IMR-90 (cell line): Measurements from ENCODE around the gene SLC25A26. TPM values are rescaled to one million over a fixed set of nuclear protein-coding genes. Genes with fewer than 3 reads are reported as not detected.

ENCODE experiments used
- ATAC-seq: fragments of 200-7000 bp; cut with Tn5 transposase; 2 replicates; pipeline ENCODE4 v1.9.1; 2020; ENCODE audit warnings: low read depth, mild to moderate bottlenecking, moderate library complexity
- BruUV-seq: library from RNA; stranded (reverse); fragments of 400-500 nt; replicated peaks from 2 replicates; lab custom pipeline; 2021; lab: Mats Ljungman, UMichigan
- CTCF ChIA-PET: fragments of 300-600 bp; formaldehyde crosslinking; extraction: SDS; loops from one replicate; lab custom pipeline; 2021; ENCODE audit warnings: antibody characterized with exemption; lab: Yijun Ruan, JAX
- POLR2A ChIA-PET: fragments of 300-600 bp; sonication (Branson Sonifier 250); formaldehyde crosslinking; loops from one replicate; lab custom pipeline; 2022; ENCODE audit warnings: antibody characterized with exemption; ENCODE audit not compliant: unreplicated experiment; lab: Charles Lee
- DNase-seq: peaks from one replicate; pipeline ENCODE4 v3.0.0; 2013
- H2AFZ ChIP-seq: replicated peaks from 2 replicates; pipeline ENCODE3; 2013; ENCODE audit warnings: low read length, mild to moderate bottlenecking; ENCODE audit not compliant: poor library complexity
- H2AK5ac ChIP-seq: 2 replicates; pipeline ENCODE4 v1.6.1; 2013; ENCODE audit warnings: low read depth, low read length, inconsistent platforms
- H2AK9ac ChIP-seq: replicated peaks from 2 replicates; pipeline ENCODE3; 2013; ENCODE audit warnings: mild to moderate bottlenecking, low read depth, low read length, moderate library complexity; ENCODE audit not compliant: poor library complexity
- H2BK120ac ChIP-seq: 2 replicates; pipeline ENCODE4 v1.6.1; 2013; ENCODE audit warnings: low read depth, low read length, inconsistent platforms
- H2BK15ac ChIP-seq: 3 replicates; pipeline ENCODE4 v1.6.1; 2013; ENCODE audit warnings: low read depth, low read length, inconsistent platforms
- H2BK20ac ChIP-seq: 2 replicates; pipeline ENCODE4 v1.6.1; 2013; ENCODE audit warnings: low read depth, mild to moderate bottlenecking, inconsistent platforms, low read length, moderate library complexity
- H2BK5ac ChIP-seq: 2 replicates; pipeline ENCODE4 v1.6.1; 2013; ENCODE audit warnings: mild to moderate bottlenecking, low read depth, low read length, inconsistent platforms; ENCODE audit not compliant: poor library complexity, severe bottlenecking
- H3K14ac ChIP-seq: replicated peaks from 2 replicates; pipeline ENCODE4 v1.6.1; 2013; ENCODE audit warnings: low read depth, low read length, inconsistent platforms
- H3K18ac ChIP-seq: 2 replicates; pipeline ENCODE4 v1.6.1; 2013; ENCODE audit warnings: low read depth, low read length, control low read depth
- H3K23ac ChIP-seq: 2 replicates; pipeline ENCODE4 v1.6.1; 2013; ENCODE audit warnings: low read depth, low read length, inconsistent platforms
- H3K27ac ChIP-seq: 2 replicates; pipeline ENCODE4 v1.5.1; 2013; ENCODE audit warnings: mild to moderate bottlenecking, control low read depth, low read length; ENCODE audit not compliant: insufficient read depth
- H3K27me3 ChIP-seq: 2 replicates; pipeline ENCODE4 v1.6.1; 2013; ENCODE audit warnings: low read length; ENCODE audit not compliant: control insufficient read depth, insufficient read depth
- H3K36me3 ChIP-seq: 2 replicates; pipeline ENCODE4 v1.6.1; 2013; ENCODE audit warnings: low read length, mixed read lengths; ENCODE audit not compliant: control insufficient read depth, insufficient read depth
- H3K4ac ChIP-seq: 2 replicates; pipeline ENCODE4 v1.6.1; 2013; ENCODE audit warnings: low read depth, low read length, inconsistent platforms
- H3K4me1 ChIP-seq: 2 replicates; pipeline ENCODE4 v1.6.1; 2013; ENCODE audit warnings: low read length, mixed read lengths; ENCODE audit not compliant: control insufficient read depth, insufficient read depth
- H3K4me2 ChIP-seq: 2 replicates; pipeline ENCODE4 v1.6.1; 2013; ENCODE audit warnings: low read depth, mild to moderate bottlenecking, control low read depth, low read length, moderate library complexity
- H3K4me3 ChIP-seq: 2 replicates; pipeline ENCODE4 v1.5.1; 2013; ENCODE audit warnings: low read depth, mild to moderate bottlenecking, control low read depth, low read length, moderate library complexity; ENCODE audit not compliant: insufficient read depth
- H3K56ac ChIP-seq: 2 replicates; pipeline ENCODE4 v1.6.1; 2013; ENCODE audit warnings: low read length, inconsistent platforms; ENCODE audit not compliant: insufficient read depth; ENCODE audit errors: extremely low read depth
- H3K79me1 ChIP-seq, 2 experiments: 2 replicates each; pipeline ENCODE4 v1.6.1; 2013; ENCODE audit warnings: low read length in 2 of 2, inconsistent platforms in 1 of 2, low read depth in 1 of 2
- H3K9ac ChIP-seq: 2 replicates; pipeline ENCODE4 v1.6.1; 2013; ENCODE audit warnings: low read depth, low read length, control low read depth
- H3K9me1 ChIP-seq: 2 replicates; pipeline ENCODE4 v1.6.1; 2013; ENCODE audit warnings: low read length, inconsistent platforms; ENCODE audit not compliant: insufficient read depth
- H3K9me3 ChIP-seq: 2 replicates; pipeline ENCODE4 v1.6.1; 2013; ENCODE audit warnings: low read length; ENCODE audit not compliant: control insufficient read depth, insufficient read depth
- H4K20me1 ChIP-seq: 2 replicates; pipeline ENCODE4 v1.6.1; 2013; ENCODE audit warnings: low read length, inconsistent platforms; ENCODE audit not compliant: insufficient read depth
- H4K5ac ChIP-seq: 2 replicates; pipeline ENCODE4 v1.6.1; 2013; ENCODE audit warnings: mild to moderate bottlenecking, low read depth, low read length, control low read depth
- H4K8ac ChIP-seq, 2 experiments: 2 replicates each; pipeline ENCODE4 v1.6.1; 2013; ENCODE audit warnings: low read depth in 2 of 2, low read length in 2 of 2, control low read depth in 1 of 2, inconsistent platforms in 1 of 2
- H4K91ac ChIP-seq: 2 replicates; pipeline ENCODE4 v1.6.1; 2013; ENCODE audit warnings: low read depth, low read length, inconsistent platforms; ENCODE audit not compliant: insufficient read depth
- FOS ChIP-seq: fragments of 150-350 bp; IDR thresholded peaks from 2 replicates; pipeline ENCODE4 v1.6.1; 2016; ENCODE audit warnings: low read depth, low read length
- POLR2A ChIP-seq: IDR thresholded peaks from 2 replicates; pipeline ENCODE4 v1.6.1; 2012; ENCODE audit warnings: mild to moderate bottlenecking, low read depth, low read length
- RAD21 ChIP-seq: IDR thresholded peaks from 2 replicates; pipeline ENCODE4 v1.6.1; 2012; ENCODE audit warnings: low read length, improper control_type of control experiment
- RCOR1 ChIP-seq: IDR thresholded peaks from 2 replicates; pipeline ENCODE4 v1.6.1; 2012; ENCODE audit warnings: mild to moderate bottlenecking, low read length, improper control_type of control experiment; ENCODE audit not compliant: insufficient replicate concordance
- whole genome bisulfite sequencing, 2 experiments: methylation state at CpG; one replicate each; pipeline versions ENCODE4 v1.1.5 to v1.1.7; 2013; ENCODE audit warnings: missing lambda C conversion rate in 2 of 2; ENCODE audit not compliant: insufficient read length in 1 of 2; ENCODE audit errors: extremely low coverage in 2 of 2; 5-methylcytosine and 5-hydroxymethylcytosine counted together
- dilution Hi-C: fragments of 300-500 bp; cut with HindIII; formaldehyde crosslinking; loops from one replicate; pipeline ENCODE4 v1.14.3; 2018; ENCODE audit warnings: low sequenced_read_pairs; ENCODE audit not compliant: unreplicated experiment
- in situ Hi-C: fragments of 300-500 bp; cut with MboI; formaldehyde crosslinking; loops from 3 replicates; pipeline ENCODE4 v1.14.3; 2019; ENCODE audit warnings: low sequenced_read_pairs, inconsistent platforms, mixed read lengths
- intact Hi-C: fragments of 100-400 bp; cut with micrococcal nuclease; formaldehyde crosslinking; loops from 2 replicates; pipeline ENCODE4 v1.10.0; 2022
- polyA plus RNA-seq, 3 experiments: library from polyadenylated mRNA; depleted of rRNA; stranded (reverse); fragments of >200 nt; gene quantifications; 2 replicates each; pipeline ENCODE4 v1.2.3, GENCODE V29; 2012; ENCODE audit warnings: low replicate concordance in 1 of 3
- total RNA-seq: library from RNA; depleted of rRNA; stranded (reverse); fragments of >200 nt; gene quantifications from 2 replicates; pipeline ENCODE4 v1.2.3, GENCODE V29; 2012
- TF ChIP-seq, protein P1 (sequence below): fragments of 150-350 bp; IDR thresholded peaks from 2 replicates; pipeline ENCODE4 v1.6.1; 2017; ENCODE audit warnings: mild to moderate bottlenecking, antibody characterized with exemption, low read length, low read depth

SLC25A26 gene
- total and polyA plus RNA-seq, 2 of the 4 experiments (the other 2 are of a cell fraction) = 10.9 to 12.7 TPM

DNA sequence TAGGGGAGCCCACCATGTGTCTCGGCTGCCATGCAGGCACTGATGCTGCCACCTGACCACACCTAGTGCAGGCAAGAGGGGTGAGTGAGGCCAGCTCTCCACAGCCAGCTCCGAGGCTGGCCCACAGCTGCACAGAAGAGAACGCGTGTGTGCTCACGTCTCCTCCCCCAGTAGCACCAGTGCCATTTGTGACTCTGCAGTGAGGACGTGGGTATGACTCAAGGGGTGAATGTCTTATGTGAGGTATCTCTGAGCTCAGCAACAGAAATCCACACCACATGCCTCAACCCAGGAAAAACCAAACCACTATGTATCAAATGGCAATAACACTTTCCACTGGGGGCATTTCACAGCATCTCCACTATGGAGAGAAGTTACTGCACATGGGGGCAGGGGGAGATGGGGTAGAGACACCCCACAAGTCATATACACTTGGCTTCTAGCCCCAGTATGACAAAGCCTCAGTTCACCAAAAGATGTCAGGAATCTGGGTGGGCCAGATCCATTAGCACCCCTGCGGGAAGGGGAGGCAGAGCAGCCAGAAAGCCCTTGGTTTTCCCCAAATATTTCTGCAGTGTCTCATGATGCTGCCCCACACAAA is 192.4 kb downstream of the SLC25A26 start (continued):
- TF ChIP-seq, protein P1, sequence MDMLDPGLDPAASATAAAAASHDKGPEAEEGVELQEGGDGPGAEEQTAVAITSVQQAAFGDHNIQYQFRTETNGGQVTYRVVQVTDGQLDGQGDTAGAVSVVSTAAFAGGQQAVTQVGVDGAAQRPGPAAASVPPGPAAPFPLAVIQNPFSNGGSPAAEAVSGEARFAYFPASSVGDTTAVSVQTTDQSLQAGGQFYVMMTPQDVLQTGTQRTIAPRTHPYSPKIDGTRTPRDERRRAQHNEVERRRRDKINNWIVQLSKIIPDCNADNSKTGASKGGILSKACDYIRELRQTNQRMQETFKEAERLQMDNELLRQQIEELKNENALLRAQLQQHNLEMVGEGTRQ = peak; percentile 46
- TF ChIP-seq RCOR1 (no peak), POLR2A (peak; percentile 46; the same call in 1 of the 2 replicates)

DNA sequence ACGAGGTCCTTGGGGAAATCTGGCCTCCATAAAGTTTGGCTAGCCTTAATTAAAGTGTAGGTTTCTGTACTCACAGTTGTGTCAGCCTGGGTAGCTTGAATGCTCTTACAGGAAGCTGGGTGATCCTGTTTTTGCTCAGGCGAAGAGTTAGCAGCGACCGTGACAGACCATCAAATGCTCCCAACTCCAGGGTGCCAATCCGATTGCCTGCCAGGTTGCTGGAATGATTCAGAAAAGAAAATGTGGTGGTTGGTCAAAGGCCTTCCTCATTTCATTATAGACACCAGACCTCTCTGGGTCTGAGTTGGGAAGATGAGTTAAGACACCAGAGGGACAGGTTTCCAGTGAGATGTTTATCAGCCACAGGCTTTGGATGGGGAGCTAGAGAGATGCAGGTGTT is 194.0 kb downstream of the SLC25A26 start:
- peak overlapping the region; percentile 44; the same call in 1 of the 3 replicates for H2BK15ac ChIP-seq
- H4K91ac ChIP-seq = peak overlapping the region; percentile 13
- peaks cover 10% of the 10 kb centered on the region for H3K9me1 ChIP-seq
- no peak overlapping the region for H3K56ac ChIP-seq
- TF ChIP-seq FOS (no peak), RAD21 (no peak)
- dilution Hi-C loops = no loop called here
- ChIA-PET CTCF (no interaction called here), POLR2A (no interaction called here)
- no peak overlapping the region for H3K9ac ChIP-seq
- intact Hi-C loops = loop anchor here (10.0 kb wide), 1 partner anchor 180 kb away; no protein-coding TSS in a partner anchor
- WGBS, 2 experiments = 100% methylated on average over 1 of the region's 5 CpGs; no CpG with 5 or more reads in 1 of the 2 experiments
- H3K4ac ChIP-seq = peak overlapping the region; percentile 33; the same call in 1 of the 2 replicates
- peaks cover 38% of the 10 kb centered on the region for H3K36me3 ChIP-seq
- peaks cover 30% of the 10 kb centered on the region for H3K4me1 ChIP-seq
- H3K27me3 ChIP-seq = no peaks in the 10 kb centered on the region
- in situ Hi-C loops = loop anchor here (10.0 kb wide), 1 partner anchor 180 kb away; no protein-coding TSS in a partner anchor
- peak overlapping the region; percentile 14 for H2BK5ac ChIP-seq
- ATAC-seq (no peak), DNase-seq (no peak)
- peak overlapping the region; percentile 74; the same call in 1 of the 2 replicates for H2AK5ac ChIP-seq
- 0 out of 2 replicates have a peak overlapping the region, but pooled peaks have one; percentile 2 for H3K14ac ChIP-seq
- no peak overlapping the region for H3K4me2 ChIP-seq
- H2AFZ ChIP-seq = no peak overlapping the region
- no peak overlapping the region for H3K4me3 ChIP-seq
- H4K20me1 ChIP-seq = no peaks in the 10 kb centered on the region
- H3K79me1 ChIP-seq = peaks cover 19 to 71% of the 10 kb centered on the region in 2 experiments
- peak overlapping the region; percentile 63; the same call in 1 of the 2 replicates for H2BK120ac ChIP-seq
- H2BK20ac ChIP-seq = peak overlapping the region; percentile 22; the same call in 1 of the 2 replicates
- peak overlapping the region; percentile 16 to 72; a peak in 3 of 4 replicates for H4K8ac ChIP-seq
- H4K5ac ChIP-seq = peak overlapping the region; percentile 4; the same call in 1 of the 2 replicates
- BruUV-seq = no TSS peak
- peak overlapping the region; percentile 0 for H2AK9ac ChIP-seq
- H3K27ac ChIP-seq = no peak overlapping the region
- H3K18ac ChIP-seq = peak overlapping the region; percentile 5; the same call in 1 of the 2 replicates
- no peak overlapping the region for H3K23ac ChIP-seq
- H3K9me3 ChIP-seq = no peaks in the 10 kb centered on the region
